HTERT RPE-1 (cell line): ENCODE results near the gene GTF2F1.
"Not testable (repeated sequence)": the region's sequence is repeated elsewhere in the genome, so short reads cannot be mapped to it uniquely, and the experiment has no call there.

Source experiments
- in situ Hi-C: fragments of 300-500 bp; cut with MboI; formaldehyde crosslinking; loops from 4 replicates; pipeline ENCODE4 v1.14.3; 2020; ENCODE audit warnings: low sequenced_read_pairs

GTF2F1 gene

DNA sequence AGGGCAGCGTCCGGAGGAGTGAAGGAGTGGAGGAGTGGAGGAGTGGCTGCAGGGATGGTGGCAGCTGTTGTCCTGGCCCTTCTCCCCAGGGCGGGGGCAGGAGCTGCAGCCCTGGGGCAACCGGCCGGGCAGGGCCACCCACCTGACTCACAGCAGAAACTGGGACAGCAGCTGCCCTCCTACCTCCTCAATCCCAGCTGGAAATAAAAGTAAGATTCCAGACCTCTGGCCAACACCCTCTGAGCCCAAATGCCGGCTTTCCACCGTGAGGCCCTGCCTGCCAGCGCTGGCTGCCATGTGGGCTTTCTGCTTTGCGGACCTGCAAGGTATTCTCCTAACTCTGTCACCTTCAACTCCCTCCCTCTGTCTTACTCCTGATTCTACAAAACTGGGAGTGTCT is 35.0 kb downstream of the GTF2F1 start:
- in situ Hi-C loops: no loop called here

DNA sequence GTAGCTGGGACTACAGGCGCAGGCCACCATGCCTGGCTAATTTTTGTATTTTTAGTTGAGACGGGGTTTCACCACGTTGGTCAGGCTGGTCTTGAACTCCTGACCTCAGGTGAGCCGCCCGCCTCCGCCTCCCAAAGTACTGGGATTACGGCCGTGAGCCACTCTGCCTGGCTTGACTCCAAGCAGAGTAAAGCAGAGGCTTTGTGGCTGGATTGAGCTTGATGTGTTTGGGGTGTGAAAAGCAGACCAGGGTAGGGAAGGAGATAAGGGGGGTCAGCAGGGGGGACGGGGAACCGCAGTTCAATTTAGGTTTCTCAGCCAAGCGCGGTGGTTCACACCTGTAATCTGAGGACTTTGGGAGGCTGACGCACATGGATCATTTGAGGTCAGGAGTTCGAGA is 35.8 kb downstream of the GTF2F1 start:
- in situ Hi-C loops: no loop called here

DNA sequence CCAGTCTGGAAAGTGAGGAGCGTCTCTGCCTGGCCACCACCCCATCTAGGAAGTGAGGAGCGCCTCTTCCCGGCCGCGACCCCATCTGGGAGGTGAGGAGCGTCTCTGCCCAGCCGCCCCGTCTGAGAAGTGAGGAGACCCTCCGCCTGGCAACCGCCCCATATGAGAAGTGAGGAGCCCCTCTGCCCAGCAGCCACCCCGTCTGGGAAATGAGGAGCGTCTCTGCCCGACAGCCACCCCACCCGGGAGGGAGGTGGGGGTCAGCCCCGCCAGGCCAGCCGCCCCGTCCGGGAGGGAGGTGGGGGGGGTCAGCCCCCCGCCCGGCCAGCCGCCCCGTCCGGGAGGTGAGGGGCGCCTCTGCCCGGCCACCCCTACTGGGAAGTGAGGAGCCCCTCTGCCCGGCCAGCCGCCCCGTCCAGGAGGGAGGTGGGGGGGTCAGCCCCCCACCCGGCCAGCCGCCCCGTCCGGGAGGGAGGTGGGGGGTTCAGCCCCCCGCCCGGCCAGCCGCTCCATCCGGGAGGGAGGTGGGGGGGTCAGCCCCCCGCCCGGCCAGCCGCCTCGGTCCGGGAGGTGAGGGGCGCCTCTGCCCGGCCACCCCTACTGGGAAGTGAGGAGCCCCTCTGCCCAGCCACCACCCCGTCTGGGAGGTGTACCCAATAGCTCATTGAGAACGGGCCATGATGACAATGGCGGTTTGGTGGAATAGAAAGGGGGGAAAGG is 37.5 kb downstream of the GTF2F1 start:
- in situ Hi-C loops: not testable (repeated sequence)

DNA sequence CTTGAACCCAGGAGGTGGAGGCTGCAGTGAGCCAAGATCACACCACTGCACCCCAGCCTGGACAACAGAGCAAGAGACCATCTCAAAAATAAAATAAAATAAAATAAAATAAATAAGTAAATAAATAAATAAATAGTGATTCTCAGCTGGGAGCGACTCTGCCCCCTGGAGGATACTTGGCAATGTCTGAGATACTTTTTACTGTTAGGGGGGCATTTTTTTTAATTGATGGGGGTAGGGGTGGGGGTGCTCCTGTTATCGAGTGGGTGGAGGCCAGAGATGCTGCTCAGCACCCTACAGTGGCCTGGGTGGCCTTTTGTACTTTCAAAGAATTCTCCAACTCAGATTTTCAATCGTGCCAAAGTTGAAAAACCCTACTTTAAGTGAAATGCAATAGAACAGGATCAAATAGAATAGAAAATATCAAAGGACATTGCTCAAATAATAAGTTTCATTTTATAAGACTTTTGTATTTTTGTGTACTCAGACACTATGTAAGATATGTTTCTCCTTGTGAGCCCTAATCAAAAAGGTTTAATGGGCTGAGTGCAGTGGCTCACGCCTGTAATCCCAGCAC is 38.8 kb downstream of the GTF2F1 start:
- in situ Hi-C loops: no loop called here

DNA sequence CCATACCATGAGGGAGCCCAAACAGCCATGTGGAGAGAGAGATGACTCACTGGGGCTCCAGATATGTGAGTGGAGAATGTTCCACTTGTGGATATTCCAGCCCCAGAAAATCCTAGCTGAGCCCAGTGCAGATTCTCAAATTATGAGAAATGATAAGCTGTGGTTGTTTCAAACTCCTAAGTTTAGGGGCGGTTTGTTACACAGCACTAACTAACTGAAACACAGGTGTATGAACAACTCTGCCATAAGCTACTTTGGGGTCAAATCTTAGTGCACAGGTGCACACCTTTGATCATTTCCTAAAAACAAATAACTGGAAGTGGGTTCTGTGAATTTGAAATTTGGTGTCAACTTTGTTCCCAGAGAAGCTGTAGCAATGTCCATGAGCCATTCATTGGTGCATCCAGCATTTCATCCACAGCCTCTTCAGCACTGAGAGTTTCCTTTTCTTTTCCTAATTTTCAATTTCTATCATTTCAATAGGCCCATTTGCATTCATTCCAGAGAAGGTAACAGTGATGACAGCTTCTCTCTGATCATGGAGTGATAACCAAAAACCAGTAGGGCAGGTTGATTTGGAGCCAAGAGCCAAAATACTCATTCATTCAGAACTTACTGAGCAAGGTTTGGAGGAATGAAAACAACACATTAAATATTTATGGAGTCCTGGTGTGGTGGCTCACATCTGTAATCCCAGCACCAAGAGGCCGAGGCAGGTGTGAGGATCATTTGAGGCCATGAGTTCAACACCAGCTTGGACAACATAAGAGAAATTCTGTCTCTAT is 40.4 kb downstream of the GTF2F1 start:
- in situ Hi-C loops: no loop called here

DNA sequence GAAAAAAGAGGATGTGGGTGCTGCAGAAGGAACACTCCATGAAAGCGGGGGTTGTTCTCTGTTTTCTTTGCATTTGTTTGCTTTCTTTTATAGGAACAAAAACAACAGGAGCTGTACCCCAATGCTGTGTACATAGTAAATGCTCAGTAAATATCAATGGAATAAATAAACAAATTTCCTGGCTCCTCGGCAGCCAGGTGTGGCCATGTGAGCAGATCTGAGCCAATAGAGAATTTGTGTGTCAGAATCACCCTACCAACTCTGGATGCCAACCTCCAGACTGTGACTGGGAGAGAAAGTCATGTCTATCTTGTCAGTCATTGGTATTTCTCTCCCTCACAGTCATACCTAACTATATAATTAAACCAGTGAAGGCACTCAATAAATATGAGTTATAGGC is 42.3 kb downstream of the GTF2F1 start:
- in situ Hi-C loops: no loop called here

DNA sequence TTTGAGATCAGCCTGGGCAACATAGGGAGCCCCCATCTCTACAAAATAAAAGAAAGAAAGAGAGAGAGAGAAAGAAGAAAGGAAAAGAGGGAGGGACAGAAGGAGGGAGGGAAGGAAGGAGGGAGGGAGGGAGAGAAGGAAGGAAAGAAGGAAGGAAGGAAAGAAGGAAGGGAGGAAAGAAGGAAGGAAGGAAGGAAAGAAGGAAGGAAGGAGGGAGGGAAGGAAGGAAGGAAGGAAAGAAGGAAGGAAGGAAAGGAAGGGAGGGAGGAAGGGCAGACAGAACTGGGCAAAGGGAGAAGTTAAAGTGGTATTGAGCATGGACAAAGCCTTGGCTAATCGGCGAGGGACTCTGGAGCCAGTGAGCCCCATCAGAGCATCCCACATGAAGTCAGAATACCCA is 43.7 kb downstream of the GTF2F1 start:
- in situ Hi-C loops: not testable (repeated sequence)

DNA sequence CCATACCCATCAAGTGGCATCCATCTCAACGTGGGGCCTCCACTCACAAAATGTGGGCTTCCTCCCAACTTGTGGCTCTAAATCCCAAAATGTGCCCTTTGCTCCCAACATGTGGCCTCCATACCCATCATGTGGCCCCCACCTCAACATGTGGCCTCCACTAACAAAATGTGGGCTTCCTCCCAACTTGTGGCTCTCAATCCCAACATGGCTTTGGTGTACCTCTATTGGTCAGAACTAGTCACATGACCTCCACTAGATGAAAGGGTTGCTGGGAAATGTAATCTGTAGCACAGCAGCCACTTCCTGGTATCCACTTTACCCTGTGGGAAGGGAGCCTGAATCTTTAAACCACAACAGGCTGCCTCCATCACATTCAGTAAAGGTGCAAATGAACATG is 49.5 kb downstream of the GTF2F1 start:
- in situ Hi-C loops: no loop called here

DNA sequence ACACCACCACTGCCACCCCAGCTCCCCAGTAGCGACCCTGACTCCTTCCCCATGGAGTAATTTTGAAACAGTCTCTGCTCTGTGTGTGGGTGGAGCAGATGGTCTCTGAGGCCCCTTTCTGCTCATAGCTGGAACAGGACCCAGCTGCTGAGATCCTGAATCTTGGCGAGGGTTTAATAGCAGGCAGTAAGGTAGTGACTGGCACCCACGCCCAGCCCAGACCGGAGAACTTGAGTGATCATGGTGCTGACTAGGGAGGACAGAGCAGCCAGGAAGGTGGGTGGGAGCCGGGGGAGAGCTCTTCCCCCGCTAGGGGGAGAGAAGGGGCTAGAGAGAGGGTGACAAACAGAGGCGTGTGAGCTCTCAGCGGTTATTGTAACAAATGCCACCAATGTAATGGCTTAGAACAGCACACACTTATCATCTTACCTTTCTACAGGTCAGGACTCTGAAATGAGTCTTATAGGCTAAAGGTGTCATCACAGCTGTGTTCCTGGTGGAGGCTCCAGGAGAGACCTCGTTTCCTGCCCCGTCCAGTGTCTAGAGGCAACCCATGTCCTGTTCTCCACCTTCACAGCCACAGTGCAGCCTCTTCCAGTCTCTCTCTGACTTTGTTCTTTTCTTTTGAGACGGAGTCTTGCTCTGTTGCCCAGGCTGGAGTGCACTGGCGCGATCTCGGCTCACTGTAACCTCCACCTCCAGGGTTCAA is 52.3 kb downstream of the GTF2F1 start:
- in situ Hi-C loops: no loop called here

DNA sequence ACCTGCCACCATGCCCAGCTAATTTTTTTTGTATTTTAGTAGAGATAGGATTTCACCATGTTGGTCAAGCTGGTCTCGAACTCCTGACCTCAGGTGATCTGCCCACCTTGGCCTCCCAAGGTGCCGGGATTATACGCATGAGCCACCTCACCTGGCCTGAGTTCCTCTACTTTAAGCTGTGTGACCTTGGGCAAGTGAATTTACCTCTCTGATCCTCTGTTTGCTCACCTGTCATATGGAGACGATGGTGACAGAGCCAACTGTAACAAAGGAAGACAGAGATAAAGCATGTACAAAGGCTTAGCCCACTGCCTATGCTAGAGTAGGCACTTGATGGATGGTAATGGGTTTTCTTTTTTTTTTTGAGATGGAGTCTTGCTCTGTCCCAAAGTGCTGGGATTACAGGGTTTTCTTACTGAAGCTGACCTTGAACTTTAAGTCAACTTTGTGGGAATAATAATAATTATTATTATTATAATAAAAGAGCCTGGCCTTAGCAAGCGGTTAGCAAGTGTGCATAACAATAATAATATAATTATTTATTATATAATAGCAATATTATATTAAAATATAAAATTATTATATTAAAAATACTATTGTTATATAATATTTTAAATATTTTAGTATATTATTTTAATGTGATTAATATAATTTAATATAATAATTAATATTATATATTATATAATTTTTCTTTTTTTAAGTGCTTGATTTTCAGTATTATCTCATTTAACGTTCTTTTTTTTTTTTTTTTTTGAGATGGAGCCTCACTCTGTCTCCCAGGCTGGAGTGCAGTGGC is 58.3 kb downstream of the GTF2F1 start:
- in situ Hi-C loops: no loop called here

DNA sequence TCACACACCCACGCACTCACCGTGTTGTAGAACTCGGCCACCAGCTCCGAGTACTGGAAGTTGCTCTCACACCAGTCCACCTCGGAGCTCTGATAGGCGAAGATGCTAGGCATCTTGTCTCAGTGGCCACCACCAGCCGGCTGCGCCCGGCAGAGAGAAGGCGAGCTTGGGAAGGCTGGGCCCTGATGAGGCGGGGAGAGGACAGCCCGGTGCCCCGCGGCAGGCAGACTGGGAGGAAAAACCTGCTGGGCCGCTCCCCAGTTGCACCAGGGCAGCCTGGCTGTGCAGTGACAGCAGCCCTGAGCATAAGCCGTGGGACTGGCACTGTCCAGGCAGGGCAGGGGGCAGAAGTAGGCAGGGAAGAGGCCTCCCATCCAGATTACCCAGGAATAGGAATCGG is 59.5 kb downstream of the GTF2F1 start, which contains the start of gene ACER1:
ACER1 (minus strand) TSS at position 174 of the 400 bp plus-strand sequence; CDS start at position 113, 61 bp downstream.
- in situ Hi-C loops: no loop called here
